Measurements from ENCODE around the gene MAP4K4.
A peak's percentile ranks its signal among the peaks of the same experiment; 100 is the strongest.

MAP4K4 gene

GRCh38 chr2:101787097-101787496, 89.6 kb downstream of the MAP4K4 start:
- no peak overlapping the region for H3K4me2 ChIP-seq (ENCODE audit: low read length)
- H3K36me3 ChIP-seq (ENCODE audit: control insufficient read depth, insufficient read depth, low read length): no peaks in the 10 kb centered on the region
- WGBS (ENCODE audit: extremely low coverage, insufficient coverage, low lambda C conversion rate): no CpG with 5 or more reads among the region's 3 CpGs
- H3K27me3 ChIP-seq (ENCODE audit: insufficient read depth, low read length, poor library complexity): no peaks in the 10 kb centered on the region
- peaks cover 35% of the 10 kb centered on the region for H3K79me1 ChIP-seq (ENCODE audit: low read length)
- no peak overlapping the region for H3K4ac ChIP-seq (ENCODE audit: low read depth, low read length)
- H4K8ac ChIP-seq (ENCODE audit: low read depth, low read length): peak overlapping the region; percentile 13
- H3K9ac ChIP-seq (ENCODE audit: low read length): no peak overlapping the region
- H3K18ac ChIP-seq (ENCODE audit: low read length): no peak overlapping the region
- no peak overlapping the region for H2AK5ac ChIP-seq (ENCODE audit: low read length)
- H2BK5ac ChIP-seq (ENCODE audit: low read length): no peak overlapping the region
- no peak overlapping the region for H3K23ac ChIP-seq (ENCODE audit: low read length)
- H3K79me2 ChIP-seq (ENCODE audit: control insufficient read depth, insufficient read depth, low read length): peaks cover 53% of the 10 kb centered on the region
- H4K5ac ChIP-seq (ENCODE audit: low read length): no peak overlapping the region
- no peak overlapping the region for H2BK15ac ChIP-seq (replicated peaks; ENCODE audit: low read depth)
- no peak overlapping the region for H3K56ac ChIP-seq (ENCODE audit: low read length)
- no peaks in the 10 kb centered on the region for H3K4me1 ChIP-seq (ENCODE audit: control insufficient read depth, low read depth, low read length)
- H2BK120ac ChIP-seq (ENCODE audit: low read depth, low read length): no peak overlapping the region
- no peak overlapping the region for H3K27ac ChIP-seq (ENCODE audit: low read depth, low read length)
- no peak overlapping the region for H3K4me3 ChIP-seq (ENCODE audit: low read length)
- DNase-seq: no peak

GRCh38 chr2:101788565-101788964, 91.1 kb downstream of the MAP4K4 start:
- Histone ChIP-seq H3K56ac (ENCODE audit: low read length) (no peak overlapping the region), H3K23ac (ENCODE audit: low read length) (no peak overlapping the region), H3K27ac (ENCODE audit: low read depth, low read length) (no peak overlapping the region)

GRCh38 chr2:101788995-101789970, 91.8 kb downstream of the MAP4K4 start:
- WGBS (ENCODE audit: extremely low coverage, insufficient coverage, low lambda C conversion rate): no CpG with 5 or more reads among the region's 4 CpGs
- DNase-seq: no peak

More at GRCh38 chr2:101788565-101788964, 91.1 kb downstream of the MAP4K4 start:
- Histone ChIP-seq H4K8ac (ENCODE audit: low read depth, low read length) (no peak overlapping the region), H3K4ac (ENCODE audit: low read depth, low read length) (no peak overlapping the region), H3K79me1 (ENCODE audit: low read length) (peaks cover 27% of the 10 kb centered on the region), H3K9ac (ENCODE audit: low read length) (no peak overlapping the region), H3K4me2 (ENCODE audit: low read length) (no peak overlapping the region), H3K4me1 (ENCODE audit: control insufficient read depth, low read depth, low read length) (no peaks in the 10 kb centered on the region), H2BK5ac (ENCODE audit: low read length) (no peak overlapping the region), H3K27me3 (ENCODE audit: insufficient read depth, low read length, poor library complexity) (no peaks in the 10 kb centered on the region), H3K36me3 (ENCODE audit: control insufficient read depth, insufficient read depth, low read length) (no peaks in the 10 kb centered on the region), H2BK15ac (replicated peaks; ENCODE audit: low read depth) (no peak overlapping the region), H3K18ac (ENCODE audit: low read length) (no peak overlapping the region), H2BK120ac (ENCODE audit: low read depth, low read length) (no peak overlapping the region), H2AK5ac (ENCODE audit: low read length) (no peak overlapping the region), H3K79me2 (ENCODE audit: control insufficient read depth, insufficient read depth, low read length) (peaks cover 42% of the 10 kb centered on the region), H3K4me3 (ENCODE audit: low read length) (no peak overlapping the region), H4K5ac (ENCODE audit: low read length) (no peak overlapping the region)
- no CpG with 5 or more reads among the region's 1 CpG for WGBS (ENCODE audit: extremely low coverage, insufficient coverage, low lambda C conversion rate)
- DNase-seq: no peak

GRCh38 chr2:101790416-101790815, 92.9 kb downstream of the MAP4K4 start:
- H3K9ac ChIP-seq (ENCODE audit: low read length): no peak overlapping the region
- H2BK15ac ChIP-seq (replicated peaks; ENCODE audit: low read depth): no peak overlapping the region
- no peak overlapping the region for H4K5ac ChIP-seq (ENCODE audit: low read length)
- no peaks in the 10 kb centered on the region for H3K27me3 ChIP-seq (ENCODE audit: insufficient read depth, low read length, poor library complexity)
- no CpG with 5 or more reads among the region's 5 CpGs for WGBS (ENCODE audit: extremely low coverage, insufficient coverage, low lambda C conversion rate)
- H3K18ac ChIP-seq (ENCODE audit: low read length): no peak overlapping the region
- no peak overlapping the region for H4K8ac ChIP-seq (ENCODE audit: low read depth, low read length)
- H3K79me2 ChIP-seq (ENCODE audit: control insufficient read depth, insufficient read depth, low read length): peaks cover 36% of the 10 kb centered on the region
- no peak overlapping the region for H3K23ac ChIP-seq (ENCODE audit: low read length)
- H3K79me1 ChIP-seq (ENCODE audit: low read length): peaks cover 22% of the 10 kb centered on the region
- H3K4me2 ChIP-seq (ENCODE audit: low read length): no peak overlapping the region
- DNase-seq: no peak
- H3K36me3 ChIP-seq (ENCODE audit: control insufficient read depth, insufficient read depth, low read length): no peaks in the 10 kb centered on the region
- no peak overlapping the region for H3K4me3 ChIP-seq (ENCODE audit: low read length)
- no peaks in the 10 kb centered on the region for H3K4me1 ChIP-seq (ENCODE audit: control insufficient read depth, low read depth, low read length)
- H3K4ac ChIP-seq (ENCODE audit: low read depth, low read length): no peak overlapping the region
- no peak overlapping the region for H2BK5ac ChIP-seq (ENCODE audit: low read length)
- H3K27ac ChIP-seq (ENCODE audit: low read depth, low read length): no peak overlapping the region
- H2AK5ac ChIP-seq (ENCODE audit: low read length): no peak overlapping the region
- H3K56ac ChIP-seq (ENCODE audit: low read length): no peak overlapping the region
- H2BK120ac ChIP-seq (ENCODE audit: low read depth, low read length): no peak overlapping the region

More at GRCh38 chr2:101788995-101789970, 91.8 kb downstream of the MAP4K4 start:
- Histone ChIP-seq H3K4me3 (ENCODE audit: low read length) (no peak overlapping the region), H3K4me2 (ENCODE audit: low read length) (no peak overlapping the region), H3K27ac (ENCODE audit: low read depth, low read length) (no peak overlapping the region), H2BK120ac (ENCODE audit: low read depth, low read length) (no peak overlapping the region), H2BK5ac (ENCODE audit: low read length) (no peak overlapping the region), H3K79me1 (ENCODE audit: low read length) (peaks cover 22% of the 10 kb centered on the region), H3K18ac (ENCODE audit: low read length) (no peak overlapping the region), H3K4me1 (ENCODE audit: control insufficient read depth, low read depth, low read length) (no peaks in the 10 kb centered on the region), H4K8ac (ENCODE audit: low read depth, low read length) (no peak overlapping the region), H3K9ac (ENCODE audit: low read length) (no peak overlapping the region), H3K23ac (ENCODE audit: low read length) (no peak overlapping the region), H2AK5ac (ENCODE audit: low read length) (no peak overlapping the region), H3K79me2 (ENCODE audit: control insufficient read depth, insufficient read depth, low read length) (peaks cover 37% of the 10 kb centered on the region), H3K56ac (ENCODE audit: low read length) (no peak overlapping the region), H4K5ac (ENCODE audit: low read length) (no peak overlapping the region), H3K27me3 (ENCODE audit: insufficient read depth, low read length, poor library complexity) (no peaks in the 10 kb centered on the region), H2BK15ac (replicated peaks; ENCODE audit: low read depth) (no peak overlapping the region), H3K4ac (ENCODE audit: low read depth, low read length) (no peak overlapping the region), H3K36me3 (ENCODE audit: control insufficient read depth, insufficient read depth, low read length) (no peaks in the 10 kb centered on the region)

DNA sequence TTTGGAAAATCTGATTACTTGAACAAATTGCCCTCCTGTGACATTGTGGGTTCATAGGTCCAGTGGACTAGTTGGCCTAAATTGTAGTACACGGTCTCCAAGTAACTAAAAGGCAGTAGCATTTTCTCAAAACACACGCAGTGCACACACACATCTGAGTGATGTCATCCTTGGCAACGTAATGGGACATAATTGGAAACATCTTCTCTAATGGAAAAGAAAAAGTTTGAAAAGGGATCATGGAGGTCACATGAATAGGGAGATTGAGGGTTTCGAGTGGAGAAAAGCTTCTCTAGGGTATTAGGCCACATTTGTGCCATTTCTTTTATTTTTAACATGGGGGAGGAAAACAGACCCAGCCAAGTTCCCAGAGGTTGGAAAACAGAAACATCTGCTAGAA, 93.3 kb downstream of the MAP4K4 start:
- no peak overlapping the region for H3K18ac ChIP-seq (ENCODE audit: low read length)
- H2BK5ac ChIP-seq (ENCODE audit: low read length): no peak overlapping the region
- H3K27ac ChIP-seq (ENCODE audit: low read depth, low read length): no peak overlapping the region
- H4K8ac ChIP-seq (ENCODE audit: low read depth, low read length): no peak overlapping the region
- H3K36me3 ChIP-seq (ENCODE audit: control insufficient read depth, insufficient read depth, low read length): no peaks in the 10 kb centered on the region
- no peak overlapping the region for H3K4me2 ChIP-seq (ENCODE audit: low read length)
- WGBS (ENCODE audit: extremely low coverage, insufficient coverage, low lambda C conversion rate): no CpG with 5 or more reads among the region's 4 CpGs
- no peak overlapping the region for H2AK5ac ChIP-seq (ENCODE audit: low read length)
- H3K79me2 ChIP-seq (ENCODE audit: control insufficient read depth, insufficient read depth, low read length): peaks cover 37% of the 10 kb centered on the region
- no peak for DNase-seq
- H3K27me3 ChIP-seq (ENCODE audit: insufficient read depth, low read length, poor library complexity): no peaks in the 10 kb centered on the region
- no peak overlapping the region for H3K4ac ChIP-seq (ENCODE audit: low read depth, low read length)
- H2BK120ac ChIP-seq (ENCODE audit: low read depth, low read length): no peak overlapping the region
- no peak overlapping the region for H3K56ac ChIP-seq (ENCODE audit: low read length)
- no peak overlapping the region for H2BK15ac ChIP-seq (replicated peaks; ENCODE audit: low read depth)
- no peak overlapping the region for H3K9ac ChIP-seq (ENCODE audit: low read length)
- H4K5ac ChIP-seq (ENCODE audit: low read length): no peak overlapping the region
- no peak overlapping the region for H3K4me3 ChIP-seq (ENCODE audit: low read length)
- no peaks in the 10 kb centered on the region for H3K4me1 ChIP-seq (ENCODE audit: control insufficient read depth, low read depth, low read length)
- peaks cover 23% of the 10 kb centered on the region for H3K79me1 ChIP-seq (ENCODE audit: low read length)
- no peak overlapping the region for H3K23ac ChIP-seq (ENCODE audit: low read length)
